Subcutaneous abdominal adipose tissue (tissue), 5 donors: ENCODE data around the gene GIT1.

Source experiments
- H3K27ac ChIP-seq: one replicate; pipeline ENCODE4 v1.7.0; 2013; ENCODE audit warnings: low read depth, mild to moderate bottlenecking, inconsistent platforms, low read length, moderate library complexity
- H3K27me3 ChIP-seq, 5 donors: one replicate each; pipeline ENCODE4 v1.7.0; 2013; ENCODE audit warnings: low read length in 5 of 5, inconsistent platforms in 1 of 5; ENCODE audit not compliant: control insufficient read depth in 5 of 5, insufficient read depth in 4 of 5
- H3K36me3 ChIP-seq, 5 donors: one replicate each; pipeline ENCODE4 v1.7.0; 2013; ENCODE audit warnings: low read length in 5 of 5; ENCODE audit not compliant: control insufficient read depth in 5 of 5, insufficient read depth in 5 of 5
- H3K4me1 ChIP-seq, 5 donors: one replicate each; pipeline ENCODE4 v1.7.0; 2013; ENCODE audit warnings: low read length in 5 of 5, mild to moderate bottlenecking in 3 of 5, moderate library complexity in 1 of 5; ENCODE audit not compliant: control insufficient read depth in 5 of 5, insufficient read depth in 5 of 5
- H3K4me3 ChIP-seq, 5 donors: one replicate each; pipeline ENCODE4 v1.7.0; 2013; ENCODE audit warnings: low read length in 5 of 5, low read depth in 1 of 5
- H3K9ac ChIP-seq, 5 donors: one replicate each; pipeline ENCODE4 v1.7.0; 2013; ENCODE audit warnings: low read length in 5 of 5, mild to moderate bottlenecking in 4 of 5, moderate library complexity in 3 of 5
- H3K9me3 ChIP-seq, 5 donors: one replicate each; pipeline ENCODE4 v1.7.0; 2013; ENCODE audit warnings: low read length in 5 of 5; ENCODE audit not compliant: control insufficient read depth in 5 of 5
- donor health status: healthy.
- donor health status: healthy.
- donor health status: healthy.
- donor health status: healthy.
- donor health status: healthy.

Gene GIT1

GRCh38 chr17:29588562-29589411 is 661 bp downstream of the GIT1 start:
- H3K4me3 ChIP-seq = peak overlapping the region; percentile 71 to 90 (median 80)
- no peaks in the 10 kb centered on the region for H3K36me3 ChIP-seq
- peak overlapping the region; percentile 69 to 96 (median 81) for H3K9ac ChIP-seq
- H3K9me3 ChIP-seq = no peaks in the 10 kb centered on the region
- peaks cover 15 to 87% (median 83%) of the 10 kb centered on the region in 5 donors for H3K4me1 ChIP-seq
- H3K27ac ChIP-seq = peak overlapping the region; percentile 82
- H3K27me3 ChIP-seq = no peaks in the 10 kb centered on the region

GRCh38 chr17:29588017-29588561 is 1.4 kb downstream of the GIT1 start:
- Histone ChIP-seq H3K27me3 (no peaks in the 10 kb centered on the region), H3K4me3 (peak overlapping the region; percentile 71 to 90 (median 80)), H3K4me1 (peaks cover 17 to 91% (median 85%) of the 10 kb centered on the region in 5 donors), H3K27ac (peak overlapping the region; percentile 82), H3K36me3 (peaks cover 0 to 4% (median 2%) of the 10 kb centered on the region in 5 donors), H3K9ac (peak overlapping the region; percentile 69 to 96 (median 81)), H3K9me3 (no peaks in the 10 kb centered on the region)

DNA sequence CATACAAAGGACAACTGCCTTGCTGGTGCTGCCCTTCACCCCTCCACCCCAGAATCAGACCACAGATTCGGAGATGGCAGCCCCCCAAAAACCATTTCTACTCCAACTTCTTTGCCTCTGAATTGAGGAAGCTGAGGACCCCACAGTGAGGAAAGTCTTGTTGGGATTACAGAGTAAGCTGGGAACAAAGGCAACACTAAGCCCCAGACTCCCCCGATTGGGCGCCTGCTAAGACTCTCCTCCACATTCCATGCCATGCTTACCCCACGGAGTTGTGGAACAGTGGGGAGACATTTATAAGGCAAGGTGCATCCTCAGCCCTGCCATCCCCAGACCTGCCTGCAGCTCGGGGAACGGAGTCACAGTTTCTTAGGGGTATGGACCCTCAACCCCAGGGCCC is 1.9 kb downstream of the GIT1 start:
- Histone ChIP-seq H3K36me3 (peaks cover 0 to 9% (median 7%) of the 10 kb centered on the region in 5 donors), H3K27me3 (no peaks in the 10 kb centered on the region), H3K4me3 (peak overlapping the region; percentile 71 to 90 (median 80)), H3K9me3 (no peaks in the 10 kb centered on the region), H3K27ac (peak overlapping the region; percentile 82), H3K9ac (peak overlapping the region in 3 of 5 donors; percentile 72 to 96 (median 88)), H3K4me1 (peaks cover 16 to 90% (median 82%) of the 10 kb centered on the region in 5 donors)

DNA sequence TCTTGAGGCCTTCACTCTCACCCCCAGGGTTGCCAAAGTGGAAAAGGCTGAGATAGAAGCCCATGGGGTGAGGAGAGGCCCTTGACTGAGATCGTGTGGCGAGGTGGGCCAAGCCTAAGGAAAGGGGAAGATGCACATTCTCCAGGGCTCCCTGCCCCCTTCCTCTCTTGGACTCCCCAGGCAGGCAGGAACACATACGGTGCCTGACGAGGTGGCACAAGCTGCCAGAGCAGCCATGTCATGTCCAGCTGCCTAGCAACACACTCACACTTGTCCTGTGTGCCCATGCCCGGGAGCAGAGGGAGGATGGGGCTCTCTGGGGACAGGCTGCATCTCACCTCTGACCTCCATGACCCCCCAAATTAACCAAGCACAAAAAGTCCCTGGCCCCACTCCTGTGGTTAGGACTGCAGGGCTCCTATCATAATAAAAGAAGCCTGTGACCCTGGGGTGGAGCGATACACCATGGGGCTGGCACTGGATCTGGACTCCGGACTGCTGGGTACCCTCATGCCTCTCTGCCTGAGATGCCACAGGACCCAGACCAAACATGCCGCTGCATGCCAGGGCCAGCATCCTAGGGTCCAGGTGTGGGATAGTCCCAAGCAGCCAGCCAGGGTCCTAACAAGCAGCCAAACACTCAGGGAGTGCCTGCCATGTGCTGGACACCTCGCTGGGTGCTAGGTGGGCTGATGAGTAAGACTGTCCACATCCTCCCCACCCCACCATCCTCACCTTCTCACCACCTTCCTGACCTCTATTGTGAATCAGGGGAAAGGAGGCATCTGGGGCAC is 2.6 kb downstream of the GIT1 start:
- peak overlapping the region; percentile 82 for H3K27ac ChIP-seq
- peaks cover 11 to 83% (median 75%) of the 10 kb centered on the region in 5 donors for H3K4me1 ChIP-seq
- no peaks in the 10 kb centered on the region for H3K9me3 ChIP-seq
- H3K36me3 ChIP-seq = peaks cover 0 to 16% (median 14%) of the 10 kb centered on the region in 5 donors
- no peaks in the 10 kb centered on the region for H3K27me3 ChIP-seq
- peak overlapping the region in 2 of 5 donors; percentile 88 to 96 for H3K9ac ChIP-seq
- peak overlapping the region in 4 of 5 donors; percentile 71 to 90 (median 84) for H3K4me3 ChIP-seq

DNA sequence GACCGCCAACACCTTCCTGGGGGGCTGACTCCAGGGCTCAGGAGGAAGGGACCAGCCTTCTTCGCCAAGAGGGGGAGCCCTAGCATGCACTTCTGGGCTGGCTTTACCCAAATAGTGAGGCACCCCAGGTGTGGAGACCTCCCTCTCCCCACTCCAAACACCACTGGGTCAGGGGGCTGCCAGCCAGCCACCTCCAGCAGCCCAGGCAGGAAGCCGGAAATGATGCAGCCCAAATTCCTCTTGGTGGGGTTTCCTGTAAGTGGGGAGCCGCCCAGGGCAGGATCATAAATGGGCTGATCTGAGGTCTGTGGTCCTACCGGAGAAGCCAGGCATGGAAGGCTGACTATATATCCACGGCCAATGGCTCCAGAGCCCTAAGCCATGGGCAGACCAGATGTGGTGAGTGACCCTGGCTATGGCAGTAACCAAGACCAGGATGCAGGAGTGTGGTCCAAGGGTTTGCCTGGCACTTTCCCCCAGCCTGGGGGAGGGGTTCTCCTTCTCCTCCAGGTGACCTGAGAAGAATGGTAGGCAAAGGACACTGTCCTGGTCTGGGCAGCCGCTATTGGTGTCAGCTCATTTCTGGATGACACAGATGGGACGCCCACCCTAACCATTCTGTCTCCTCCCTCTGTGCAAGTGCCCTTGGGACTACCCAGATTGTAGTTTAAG is 4.2 kb downstream of the GIT1 start:
- no peaks in the 10 kb centered on the region for H3K27me3 ChIP-seq
- peaks cover 0 to 28% (median 25%) of the 10 kb centered on the region in 5 donors for H3K36me3 ChIP-seq
- H3K9me3 ChIP-seq = no peaks in the 10 kb centered on the region
- peak overlapping the region; percentile 82 for H3K27ac ChIP-seq
- H3K9ac ChIP-seq = peak overlapping the region in 4 of 5 donors; percentile 43 to 79 (median 62)
- H3K4me1 ChIP-seq = peaks cover 9 to 70% (median 59%) of the 10 kb centered on the region in 5 donors
- peak overlapping the region; percentile 10 to 89 (median 62) for H3K4me3 ChIP-seq

DNA sequence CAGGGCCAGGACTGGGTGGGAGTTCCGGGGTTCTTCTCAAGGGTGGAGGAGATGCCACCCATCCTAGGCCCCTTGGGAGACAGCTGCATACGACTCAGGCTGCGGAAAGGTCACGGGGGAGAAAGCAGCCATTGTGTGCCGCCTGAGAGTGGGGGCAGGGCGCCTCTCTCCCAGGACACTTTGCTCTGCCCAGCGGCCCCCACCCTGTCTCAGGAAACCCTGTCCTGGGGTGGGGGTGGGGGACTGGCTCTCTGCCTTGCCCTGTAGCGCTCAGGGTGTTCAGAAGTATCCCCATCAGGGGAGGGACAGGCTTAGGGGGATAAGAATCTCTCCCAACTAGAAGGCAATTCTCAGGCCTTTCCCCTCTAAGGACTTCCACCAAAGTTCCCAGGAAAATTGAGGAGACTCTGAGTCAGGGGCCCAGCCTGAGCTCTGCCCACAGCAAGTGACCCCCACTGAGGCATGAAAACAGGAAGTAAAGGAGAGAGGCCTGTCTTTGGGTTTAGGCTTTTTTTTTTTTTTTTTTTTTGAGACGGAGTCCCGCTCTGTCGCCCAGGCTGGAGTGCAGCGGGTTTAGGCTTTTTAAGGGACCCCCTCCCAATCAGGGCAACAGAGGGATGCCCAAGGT is 4.9 kb downstream of the GIT1 start:
- H3K9ac ChIP-seq = peak overlapping the region in 2 of 5 donors; percentile 43 to 79
- H3K4me3 ChIP-seq = peak overlapping the region in 3 of 5 donors; percentile 62 to 89 (median 79)
- no peaks in the 10 kb centered on the region for H3K9me3 ChIP-seq
- peaks cover 4 to 66% (median 55%) of the 10 kb centered on the region in 5 donors for H3K4me1 ChIP-seq
- peak overlapping the region; percentile 82 for H3K27ac ChIP-seq
- no peaks in the 10 kb centered on the region for H3K27me3 ChIP-seq
- peaks cover 0 to 34% (median 30%) of the 10 kb centered on the region in 5 donors for H3K36me3 ChIP-seq

GRCh38 chr17:29583324-29584248 is 5.9 kb downstream of the GIT1 start:
- Histone ChIP-seq H3K4me1 (peaks cover 4 to 63% (median 52%) of the 10 kb centered on the region in 5 donors), H3K9me3 (no peaks in the 10 kb centered on the region), H3K27ac (peak overlapping the region; percentile 82), H3K36me3 (peaks cover 0 to 44% (median 36%) of the 10 kb centered on the region in 5 donors), H3K27me3 (no peaks in the 10 kb centered on the region), H3K4me3 (peak overlapping the region in 4 of 5 donors; percentile 4 to 24 (median 14)), H3K9ac (peak overlapping the region in 2 of 5 donors; percentile 27 to 79)

- Histone ChIP-seq H3K27me3 (no peaks in the 10 kb centered on the region), H3K4me3 (no peak overlapping the region), H3K4me1 (peaks cover 4 to 58% (median 47%) of the 10 kb centered on the region in 5 donors), H3K9me3 (no peaks in the 10 kb centered on the region), H3K9ac (no peak overlapping the region), H3K27ac (no peak overlapping the region), H3K36me3 (peaks cover 0 to 52% (median 44%) of the 10 kb centered on the region in 5 donors)
Measured at GRCh38 chr17:29582772-29583171, 6.7 kb downstream of the GIT1 start.
